Omental fat pad (tissue), 4 donors: ENCODE data around the gene HEATR5A. TPM values are rescaled to one million over a fixed set of nuclear protein-coding genes. Genes with fewer than 3 reads are reported as not detected.
"Not testable (repeated sequence)": the region's sequence is repeated elsewhere in the genome, so short reads cannot be mapped to it uniquely, and the experiment has no call there.

ENCODE experiments used
- ATAC-seq: fragments of 150-250 bp; one replicate; pipeline ENCODE4 v1.9.1; 2016; ENCODE audit warnings: mild to moderate bottlenecking, moderate library complexity; ENCODE audit not compliant: low FRiP score
- DNase-seq: peaks from one replicate; pipeline ENCODE4 v3.0.0-alpha.2; 2019; ENCODE audit warnings: low spot score
- CTCF ChIP-seq, 3 donors: fragments of 450-650 bp; IDR thresholded peaks; one replicate each; pipeline ENCODE4 v1.5.1; 2016 to 2017; ENCODE audit warnings: antibody characterized with exemption in 3 of 3, mild to moderate bottlenecking in 3 of 3, moderate library complexity in 2 of 3
- small RNA-seq: library from RNA; depleted of rRNA; stranded (forward); fragments of <200 nt; gene quantifications from one replicate; pipeline ENCODE3, GENCODE V24; 2016
- total RNA-seq, 4 donors: library from RNA; depleted of rRNA; stranded (reverse); fragments of >200 nt; gene quantifications; one replicate each; pipeline ENCODE4 v1.1.0, GENCODE V29; 2016

HEATR5A gene
- total RNA-seq, 4 donors from 2014 or later, result 29.4 to 41.8 (median 31.9) TPM

- DNase-seq, result no peak
- no peak for ATAC-seq
- TF ChIP-seq CTCF (IDR thresholded peaks at IDR 0.05), result no peak
These were observed 167.5 kb downstream of the HEATR5A start for GRCh38 chr14:31252865-31253264.

- TF ChIP-seq CTCF (IDR thresholded peaks at IDR 0.05), result no peak
- DNase-seq, result no peak
- ATAC-seq, result no peak
These were observed 169.1 kb downstream of the HEATR5A start for GRCh38 chr14:31251028-31251958.

- no peak for TF ChIP-seq CTCF (IDR thresholded peaks at IDR 0.05)
- DNase-seq (no peak), ATAC-seq (no peak)
These were observed 175.7 kb downstream of the HEATR5A start for GRCh38 chr14:31244626-31245025.

- no peak for TF ChIP-seq CTCF (IDR thresholded peaks at IDR 0.05)
- ATAC-seq (no peak), DNase-seq (no peak)
These were observed 176.5 kb downstream of the HEATR5A start for GRCh38 chr14:31243860-31244259.

GRCh38 chr14:31242161-31242940 is 178.0 kb downstream of the HEATR5A start:
- ATAC-seq, result peak; percentile 59
- DNase-seq, result not testable (repeated sequence)

Small RNA genes within 50 kb of the gene (small RNA-seq; reads per million reads assigned to genes)
- gene RF00019, result not detected

Other genes with a start within 250 kb of the HEATR5A start
- 100 to 1,000 TPM; 189 to 236 (median 209) TPM for gene HECTD1, start 212.8 kb downstream of the HEATR5A start, total RNA-seq
- gene DTD2, start 37.0 kb upstream of the HEATR5A start, total RNA-seq, result 10 to 100 TPM; 25.1 to 54.4 (median 35.9) TPM
- gene GPR33, start 67.5 kb upstream of the HEATR5A start, total RNA-seq, result not detected
- gene NUBPL, start 140.9 kb upstream of the HEATR5A start, total RNA-seq, result 10 to 100 TPM in 2 of 4 donors, 1 to 10 TPM in 2; 9.0 to 12.9 (median 10.9) TPM